SK-N-SH (cell line): ENCODE data around the gene SLC18A2. TPM values are rescaled to one million over a fixed set of nuclear protein-coding genes. Genes with fewer than 3 reads are reported as not detected.
A peak's percentile ranks its signal among the peaks of the same experiment; 100 is the strongest.

ENCODE experiments used
- CTCF ChIA-PET: fragments of 300-600, 350-600 bp; formaldehyde crosslinking; extraction: SDS; loops from one replicate; lab custom pipeline; 2021; lab: Yijun Ruan, JAX
- POLR2A ChIA-PET: fragments of 350-600 bp; sonication (Branson Sonifier 250); formaldehyde crosslinking; extraction: SDS; loops from one replicate; lab custom pipeline; 2020; ENCODE audit warnings: antibody characterized with exemption, inconsistent platforms; lab: Yijun Ruan, JAX
- DNase-seq: peaks from one replicate; pipeline ENCODE4 v3.0.0; 2012
- H2AFZ ChIP-seq: fragments of 200-600 bp; sonication (generic); 2 replicates; pipeline ENCODE4 v1.8.1; 2016; ENCODE audit warnings: antibody characterized with exemption, mild to moderate bottlenecking, low read depth
- H3F3A ChIP-seq: fragments of 200-600 bp; sonication (generic); replicated peaks from 2 replicates; pipeline ENCODE3; 2016; ENCODE audit warnings: antibody characterized with exemption, mild to moderate bottlenecking; ENCODE audit not compliant: insufficient read depth
- H3K27ac ChIP-seq, 2 experiments: fragments of 200-500 bp in 1 of 2; fragments of 200-600 bp in 1 of 2; sonication (Bioruptor generic) in 1 of 2; sonication (generic), shearing (Covaris generic) in 1 of 2; 2 replicates each; pipeline versions ENCODE4 v1.5.1 to v1.6.1; 2014 to 2016; ENCODE audit warnings: low read depth in 2 of 2, inconsistent platforms in 1 of 2, low read length in 1 of 2, mild to moderate bottlenecking in 1 of 2, mixed read lengths in 1 of 2
- H3K27me3 ChIP-seq: fragments of 200-600 bp; sonication (generic), shearing (Covaris generic); 2 replicates; pipeline ENCODE4 v1.6.1; 2016; ENCODE audit warnings: mixed run types; ENCODE audit not compliant: insufficient read depth
- H3K36me3 ChIP-seq, 2 experiments: fragments of 200-500 bp in 1 of 2; fragments of 200-600 bp in 1 of 2; sonication (Bioruptor generic) in 1 of 2; sonication (generic) in 1 of 2; replicated peaks in 1 of 2; 2 replicates each; pipeline versions ENCODE3 to v1.5.1; 2014 to 2016; ENCODE audit warnings: low read length in 1 of 2, mild to moderate bottlenecking in 1 of 2; ENCODE audit not compliant: insufficient read depth in 2 of 2, control insufficient read depth in 1 of 2
- H3K4me1 ChIP-seq, 2 experiments: fragments of 200-500 bp in 1 of 2; fragments of 200-600 bp in 1 of 2; sonication (Bioruptor generic) in 1 of 2; sonication (generic), shearing (Covaris generic) in 1 of 2; 2 replicates each; pipeline versions ENCODE4 v1.5.1 to v1.6.1; 2014 to 2016; ENCODE audit warnings: low read depth in 1 of 2, low read length in 1 of 2, mixed run types in 1 of 2; ENCODE audit not compliant: insufficient read depth in 2 of 2, control insufficient read depth in 1 of 2
- H3K4me2 ChIP-seq: fragments of 200-600 bp; sonication (generic), shearing (Covaris generic); 2 replicates; pipeline ENCODE4 v1.6.1; 2017; ENCODE audit warnings: mixed run types
- H3K4me3 ChIP-seq, 2 experiments: fragments of 200-500 bp in 1 of 2; fragments of 200-600 bp in 1 of 2; sonication (Bioruptor generic) in 1 of 2; sonication (generic), shearing (Covaris generic) in 1 of 2; 2 replicates each; pipeline versions ENCODE4 v1.5.1 to v1.8.1; 2014 to 2016; ENCODE audit warnings: low read depth in 2 of 2, inconsistent platforms in 1 of 2, low read length in 1 of 2, mild to moderate bottlenecking in 1 of 2, mixed read lengths in 1 of 2, moderate library complexity in 1 of 2
- H3K79me2 ChIP-seq: fragments of 200-600 bp; sonication (generic); 2 replicates; pipeline ENCODE4 v1.8.1; 2017; ENCODE audit warnings: mild to moderate bottlenecking; ENCODE audit not compliant: insufficient read depth
- H3K9ac ChIP-seq: fragments of 200-600 bp; sonication (generic); 2 replicates; pipeline ENCODE4 v1.6.1; 2017; ENCODE audit warnings: mixed run types
- H3K9me2 ChIP-seq: fragments of 200-600 bp; sonication (generic); 2 replicates; pipeline ENCODE4 v1.6.1; 2017; ENCODE audit warnings: mixed run types
- H3K9me3 ChIP-seq: fragments of 200-600 bp; sonication (generic); 2 replicates; pipeline ENCODE4 v1.6.1; 2017; ENCODE audit warnings: mixed run types, mild to moderate bottlenecking, moderate library complexity
- H4K20me1 ChIP-seq: fragments of 200-600 bp; sonication (generic); 2 replicates; pipeline ENCODE4 v1.6.1; 2017; ENCODE audit warnings: mild to moderate bottlenecking, mixed run types; ENCODE audit not compliant: insufficient read depth
- EZH2phosphoT487 ChIP-seq: fragments of 200-600 bp; sonication (generic); IDR thresholded peaks from 2 replicates; pipeline ENCODE4 v1.6.1; 2017; ENCODE audit warnings: low read depth, mixed run types, mild to moderate bottlenecking, antibody characterized with exemption, moderate library complexity, borderline replicate concordance
- GATA2 ChIP-seq: sonication (generic); formaldehyde crosslinking; IDR thresholded peaks from 2 replicates; pipeline ENCODE4 v1.5.0; 2020; ENCODE audit warnings: mild to moderate bottlenecking, missing genetic modification reagents
- JUND ChIP-seq: IDR thresholded peaks from 2 replicates; pipeline ENCODE4 v1.4.0; 2012
- MEF2A ChIP-seq: IDR thresholded peaks from 2 replicates; pipeline ENCODE4 v1.4.0; 2012; ENCODE audit warnings: low read depth, borderline replicate concordance
- NFIC ChIP-seq: IDR thresholded peaks from 2 replicates; pipeline ENCODE4 v1.4.0; 2012; ENCODE audit warnings: borderline replicate concordance
- POLR2AphosphoS5 ChIP-seq: IDR thresholded peaks from 2 replicates; pipeline ENCODE4 v1.6.1; 2012; ENCODE audit warnings: low read depth, low read length
- RAD21 ChIP-seq: IDR thresholded peaks from 2 replicates; pipeline ENCODE4 v1.6.1; 2012; ENCODE audit warnings: mild to moderate bottlenecking, low read length
- RFX5 ChIP-seq: IDR thresholded peaks from 2 replicates; pipeline ENCODE4 v1.6.1; 2012; ENCODE audit warnings: mild to moderate bottlenecking, improper control_type of control experiment, low read length
- TCF12 ChIP-seq: IDR thresholded peaks from 2 replicates; pipeline ENCODE4 v1.4.0; 2012
- WGBS: methylation state at CpG from one replicate; pipeline ENCODE4 v1.1.6; 2017; ENCODE audit warnings: low lambda C conversion rate; 5-methylcytosine and 5-hydroxymethylcytosine counted together
- polyA plus RNA-seq, 3 experiments: library from polyadenylated mRNA; depleted of rRNA; stranded (reverse); fragments of >200 nt; gene quantifications; 2 replicates each; pipeline ENCODE4 v1.2.3, GENCODE V29; 2012
- TF ChIP-seq, protein P1 (sequence below): IDR thresholded peaks from 2 replicates; pipeline ENCODE4 v1.6.1; 2012; ENCODE audit warnings: mild to moderate bottlenecking, low read depth, low read length, moderate library complexity
- TF ChIP-seq, protein P2 (sequence below): IDR thresholded peaks from 2 replicates; pipeline ENCODE4 v1.4.0; 2012; ENCODE audit warnings: low read depth
- TF ChIP-seq, protein P3 (sequence below): IDR thresholded peaks from 2 replicates; pipeline ENCODE4; 2012
- TF ChIP-seq, protein P4 (sequence below): fragments of 150-350 bp; IDR thresholded peaks from 2 replicates; pipeline ENCODE4 v1.6.1; 2016; ENCODE audit warnings: mild to moderate bottlenecking, low read depth, low read length

The SLC18A2 gene
- polyA plus RNA-seq, 1 of the 3 experiments (the other 2 are of a cell fraction) = not detected

DNA sequence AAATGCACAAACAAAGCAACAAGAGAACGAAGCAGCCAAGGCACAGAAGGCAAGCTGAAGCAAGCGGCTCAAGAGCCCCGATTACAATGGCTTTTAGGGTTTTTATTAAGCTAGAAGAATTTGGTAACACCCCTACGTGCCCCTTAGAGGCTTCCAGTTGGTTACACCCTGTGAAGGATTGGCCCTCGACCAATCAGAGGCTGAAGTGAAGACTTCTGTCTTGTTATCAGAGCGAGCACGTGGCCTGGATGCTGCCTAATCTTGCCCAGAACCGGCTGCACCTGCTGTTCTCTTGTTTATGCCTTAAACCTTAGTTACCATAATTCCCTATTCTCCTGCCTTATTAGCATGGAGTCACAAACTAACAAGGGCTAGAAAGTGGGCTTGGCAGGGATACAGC lies 22.3 kb upstream of the SLC18A2 start:
- TF ChIP-seq, protein P1, sequence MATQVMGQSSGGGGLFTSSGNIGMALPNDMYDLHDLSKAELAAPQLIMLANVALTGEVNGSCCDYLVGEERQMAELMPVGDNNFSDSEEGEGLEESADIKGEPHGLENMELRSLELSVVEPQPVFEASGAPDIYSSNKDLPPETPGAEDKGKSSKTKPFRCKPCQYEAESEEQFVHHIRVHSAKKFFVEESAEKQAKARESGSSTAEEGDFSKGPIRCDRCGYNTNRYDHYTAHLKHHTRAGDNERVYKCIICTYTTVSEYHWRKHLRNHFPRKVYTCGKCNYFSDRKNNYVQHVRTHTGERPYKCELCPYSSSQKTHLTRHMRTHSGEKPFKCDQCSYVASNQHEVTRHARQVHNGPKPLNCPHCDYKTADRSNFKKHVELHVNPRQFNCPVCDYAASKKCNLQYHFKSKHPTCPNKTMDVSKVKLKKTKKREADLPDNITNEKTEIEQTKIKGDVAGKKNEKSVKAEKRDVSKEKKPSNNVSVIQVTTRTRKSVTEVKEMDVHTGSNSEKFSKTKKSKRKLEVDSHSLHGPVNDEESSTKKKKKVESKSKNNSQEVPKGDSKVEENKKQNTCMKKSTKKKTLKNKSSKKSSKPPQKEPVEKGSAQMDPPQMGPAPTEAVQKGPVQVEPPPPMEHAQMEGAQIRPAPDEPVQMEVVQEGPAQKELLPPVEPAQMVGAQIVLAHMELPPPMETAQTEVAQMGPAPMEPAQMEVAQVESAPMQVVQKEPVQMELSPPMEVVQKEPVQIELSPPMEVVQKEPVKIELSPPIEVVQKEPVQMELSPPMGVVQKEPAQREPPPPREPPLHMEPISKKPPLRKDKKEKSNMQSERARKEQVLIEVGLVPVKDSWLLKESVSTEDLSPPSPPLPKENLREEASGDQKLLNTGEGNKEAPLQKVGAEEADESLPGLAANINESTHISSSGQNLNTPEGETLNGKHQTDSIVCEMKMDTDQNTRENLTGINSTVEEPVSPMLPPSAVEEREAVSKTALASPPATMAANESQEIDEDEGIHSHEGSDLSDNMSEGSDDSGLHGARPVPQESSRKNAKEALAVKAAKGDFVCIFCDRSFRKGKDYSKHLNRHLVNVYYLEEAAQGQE = no peak
- TF ChIP-seq, protein P2, sequence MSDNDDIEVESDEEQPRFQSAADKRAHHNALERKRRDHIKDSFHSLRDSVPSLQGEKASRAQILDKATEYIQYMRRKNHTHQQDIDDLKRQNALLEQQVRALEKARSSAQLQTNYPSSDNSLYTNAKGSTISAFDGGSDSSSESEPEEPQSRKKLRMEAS = no peak
- TF ChIP-seq TCF12 (no peak), EZH2phosphoT487 (no peak), JUND (no peak), POLR2AphosphoS5 (no peak), MEF2A (no peak), NFIC (no peak)
- TF ChIP-seq, protein P3, sequence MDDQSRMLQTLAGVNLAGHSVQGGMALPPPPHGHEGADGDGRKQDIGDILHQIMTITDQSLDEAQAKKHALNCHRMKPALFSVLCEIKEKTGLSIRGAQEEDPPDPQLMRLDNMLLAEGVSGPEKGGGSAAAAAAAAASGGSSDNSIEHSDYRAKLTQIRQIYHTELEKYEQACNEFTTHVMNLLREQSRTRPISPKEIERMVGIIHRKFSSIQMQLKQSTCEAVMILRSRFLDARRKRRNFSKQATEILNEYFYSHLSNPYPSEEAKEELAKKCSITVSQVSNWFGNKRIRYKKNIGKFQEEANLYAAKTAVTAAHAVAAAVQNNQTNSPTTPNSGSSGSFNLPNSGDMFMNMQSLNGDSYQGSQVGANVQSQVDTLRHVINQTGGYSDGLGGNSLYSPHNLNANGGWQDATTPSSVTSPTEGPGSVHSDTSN = no peak
- TF ChIP-seq, protein P4, sequence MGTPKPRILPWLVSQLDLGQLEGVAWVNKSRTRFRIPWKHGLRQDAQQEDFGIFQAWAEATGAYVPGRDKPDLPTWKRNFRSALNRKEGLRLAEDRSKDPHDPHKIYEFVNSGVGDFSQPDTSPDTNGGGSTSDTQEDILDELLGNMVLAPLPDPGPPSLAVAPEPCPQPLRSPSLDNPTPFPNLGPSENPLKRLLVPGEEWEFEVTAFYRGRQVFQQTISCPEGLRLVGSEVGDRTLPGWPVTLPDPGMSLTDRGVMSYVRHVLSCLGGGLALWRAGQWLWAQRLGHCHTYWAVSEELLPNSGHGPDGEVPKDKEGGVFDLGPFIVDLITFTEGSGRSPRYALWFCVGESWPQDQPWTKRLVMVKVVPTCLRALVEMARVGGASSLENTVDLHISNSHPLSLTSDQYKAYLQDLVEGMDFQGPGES = no peak
- Histone ChIP-seq H3K9me2 (no peaks in the 10 kb centered on the region), H3K9me3 (no peaks in the 10 kb centered on the region), H3K27ac (no peak overlapping the region), H4K20me1 (no peaks in the 10 kb centered on the region), H3K36me3 (no peaks in the 10 kb centered on the region), H3K27me3 (no peaks in the 10 kb centered on the region), H3K4me1 (peaks cover 0 to 17% of the 10 kb centered on the region in 2 experiments; a peak in 1 of 4 replicates), H3K4me2 (no peak overlapping the region), H3K9ac (no peak overlapping the region), H3K79me2 (no peaks in the 10 kb centered on the region), H2AFZ (no peak overlapping the region), H3K4me3 (no peak overlapping the region), H3F3A (no peaks in the 10 kb centered on the region)
- POLR2A ChIA-PET = no interaction called here
- WGBS = 64% methylated on average over 8 of the region's 8 CpGs
- CTCF ChIA-PET = interaction anchor here (0.6 to 14.2 kb wide), 4 partner anchors 32 to 107 kb away, joined by 3 to 534 read pairs (median 20); no protein-coding TSS in a partner anchor
- no peak for DNase-seq

DNA sequence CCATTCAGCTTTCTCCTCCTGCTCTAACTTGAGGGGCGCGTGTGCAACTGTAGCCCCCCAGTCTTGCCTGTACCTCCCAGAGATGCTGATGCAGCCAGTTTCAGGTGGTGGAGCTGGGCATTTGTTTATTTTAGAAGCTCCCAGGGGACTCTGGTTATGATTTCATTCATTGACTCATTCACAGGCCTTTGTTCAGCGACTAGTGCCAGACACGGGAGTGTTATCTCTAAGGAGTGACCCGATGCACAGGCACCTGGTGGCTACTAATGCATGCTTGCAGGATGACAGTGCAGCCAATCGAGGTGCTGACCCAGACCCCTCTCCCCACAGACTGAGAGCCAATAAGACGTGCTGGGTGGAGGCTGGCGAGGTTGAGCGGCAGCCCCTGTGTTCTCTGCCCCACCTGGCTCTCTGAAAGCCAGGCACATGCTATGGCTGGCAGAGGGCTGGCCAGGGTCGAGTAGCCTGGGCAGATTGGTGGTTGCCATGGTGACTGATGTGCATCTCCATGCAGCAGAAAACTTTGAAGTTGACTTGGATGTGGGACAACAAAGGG lies 19.7 kb upstream of the SLC18A2 start:
- H3K27me3 ChIP-seq = no peaks in the 10 kb centered on the region
- POLR2A ChIA-PET = no interaction called here
- peak overlapping the region in 1 of 2 experiments; percentile 22; a peak in 1 of 4 replicates for H3K27ac ChIP-seq
- no peaks in the 10 kb centered on the region for H3K9me3 ChIP-seq
- H2AFZ ChIP-seq = no peak overlapping the region
- no peak overlapping the region for H3K4me3 ChIP-seq
- peak; percentile 75 for DNase-seq
- no peaks in the 10 kb centered on the region for H3F3A ChIP-seq
- H3K4me1 ChIP-seq = peaks cover 0 to 17% of the 10 kb centered on the region in 2 experiments; a peak in 1 of 4 replicates
- CTCF ChIA-PET = interaction anchor here (14.2 kb wide), 1 partner anchor 93 kb away, joined by 534 read pairs; no protein-coding TSS in a partner anchor
- no peak overlapping the region for H3K4me2 ChIP-seq
- no peak overlapping the region for H3K9ac ChIP-seq
- no peaks in the 10 kb centered on the region for H3K9me2 ChIP-seq
- H3K79me2 ChIP-seq = no peaks in the 10 kb centered on the region
- WGBS = 36% methylated on average over 10 of the region's 10 CpGs
- peak; percentile 41; the same call in 1 of the 2 replicates for TF ChIP-seq GATA2 (CRISPR knock-in tag)
- peak; percentile 66; the same call in 1 of the 2 replicates for TF ChIP-seq RFX5
- TF ChIP-seq RAD21 = no peak
- no peaks in the 10 kb centered on the region for H4K20me1 ChIP-seq
- H3K36me3 ChIP-seq = no peaks in the 10 kb centered on the region
